ENCODE measurements around the gene ATXN2. TPM values are rescaled to one million over a fixed set of nuclear protein-coding genes. Genes with fewer than 3 reads are reported as not detected.
"Not testable (repeated sequence)": the region's sequence is repeated elsewhere in the genome, so short reads cannot be mapped to it uniquely, and the experiment has no call there.

Gene ATXN2
- total and polyA plus RNA-seq, 7 experiments from 2014 or later = 23.9 to 71.9 (median 44.0) TPM

GRCh38 chr12:111600986-111601385 is 1.9 kb upstream of the ATXN2 start:
- intact Hi-C loops (cut with micrococcal nuclease) = loop anchor here in 1 of 2 donors (1.0 kb wide), 1 partner anchor 195 kb away; no protein-coding TSS in a partner anchor
- Mint-ChIP-seq H3K4me3 (peak overlapping the region in 1 of 10 donors; percentile 12), H3K4me1 (peaks cover 16 to 25% (median 18%) of the 10 kb centered on the region in 7 donors), H3K27ac (peak overlapping the region in 1 of 9 donors; percentile 75), H3K9me3 (peaks cover 0 to 11% (median 0%) of the 10 kb centered on the region in 11 donors)
- CTCF ChIA-PET; H3K27me3 Mint-ChIP-seq; H3K9me3 ChIP-seq (ENCODE audit: control insufficient read depth in 2 of 3, low read length in 3 of 3); H3K27ac ChIP-seq (ENCODE audit: low read depth, low read length); POLR2A ChIA-PET; H3K4me3 ChIP-seq (ENCODE audit: low read length); ATAC-seq; H3K36me3 Mint-ChIP-seq; DNase-seq; H3K4me1 ChIP-seq (ENCODE audit: control insufficient read depth in 2 of 2, insufficient read depth in 2 of 2, low read length in 2 of 2); H3K27me3 ChIP-seq (ENCODE audit: control insufficient read depth in 2 of 2, insufficient read depth in 2 of 2, low read length in 2 of 2): not testable (repeated sequence)
- H3K36me3 ChIP-seq (ENCODE audit: control insufficient read depth in 2 of 3, insufficient read depth in 3 of 3, low read length in 3 of 3) = peaks cover 0 to 15% (median 0%) of the 10 kb centered on the region in 3 experiments

GRCh38 chr12:111600205-111600642 is 1.1 kb upstream of the ATXN2 start:
- peak in 2 of 9 donors; percentile 7 to 17 for DNase-seq
- Histone ChIP-seq H3K27ac (ENCODE audit: low read depth, low read length) (peak overlapping the region; percentile 80), H3K27me3 (ENCODE audit: control insufficient read depth in 2 of 2, insufficient read depth in 2 of 2, low read length in 2 of 2) (no peaks in the 10 kb centered on the region), H3K9me3 (ENCODE audit: control insufficient read depth in 2 of 3, low read length in 3 of 3) (no peaks in the 10 kb centered on the region), H3K4me3 (ENCODE audit: low read length) (peak overlapping the region; percentile 80), H3K36me3 (ENCODE audit: control insufficient read depth in 2 of 3, insufficient read depth in 3 of 3, low read length in 3 of 3) (peaks cover 0 to 15% (median 0%) of the 10 kb centered on the region in 3 experiments), H3K4me1 (ENCODE audit: control insufficient read depth in 2 of 2, insufficient read depth in 2 of 2, low read length in 2 of 2) (peaks cover 3 to 5% of the 10 kb centered on the region in 2 donors)
- peak overlapping the region; percentile 83 to 93 (median 89) for H3K27ac Mint-ChIP-seq
- intact Hi-C loops (cut with micrococcal nuclease) = loop anchor here in 1 of 2 donors (1.0 kb wide), 1 partner anchor 194 kb away; no protein-coding TSS in a partner anchor
- no peaks in the 10 kb centered on the region for H3K27me3 Mint-ChIP-seq
- POLR2A ChIA-PET = no interaction called here
- peaks cover 0 to 11% (median 0%) of the 10 kb centered on the region in 11 donors for H3K9me3 Mint-ChIP-seq
- peaks cover 0 to 4% (median 0%) of the 10 kb centered on the region in 5 donors for H3K36me3 Mint-ChIP-seq
- H3K4me3 Mint-ChIP-seq = peak overlapping the region; percentile 74 to 93 (median 86)
- H3K4me1 Mint-ChIP-seq = peaks cover 17 to 33% (median 21%) of the 10 kb centered on the region in 7 donors
- CTCF ChIA-PET = no interaction called here
- ATAC-seq = no peak

GRCh38 chr12:111599453-111600204 is 514 bp upstream of the ATXN2 start:
- ChIA-PET POLR2A (interaction anchor here (0.6 kb wide), 1 partner anchor 72 kb away, joined by 3 read pairs; no protein-coding TSS in a partner anchor), CTCF (no interaction called here)

GRCh38 chr12:111597831-111598636 is 1.1 kb downstream of the ATXN2 start:
- H3K4me1 ChIP-seq (ENCODE audit: control insufficient read depth in 2 of 2, insufficient read depth in 2 of 2, low read length in 2 of 2) = peaks cover 3 to 5% of the 10 kb centered on the region in 2 donors
- peaks cover 0 to 11% (median 0%) of the 10 kb centered on the region in 11 donors for H3K9me3 Mint-ChIP-seq
- peak overlapping the region; percentile 36 for H3K4me3 ChIP-seq (ENCODE audit: low read length)
- H3K9me3 ChIP-seq (ENCODE audit: control insufficient read depth in 2 of 3, low read length in 3 of 3) = no peaks in the 10 kb centered on the region
- peak; percentile 11 to 58 (median 23) for DNase-seq
- peaks cover 0 to 4% (median 0%) of the 10 kb centered on the region in 5 donors for H3K36me3 Mint-ChIP-seq
- peaks cover 0 to 15% (median 0%) of the 10 kb centered on the region in 3 experiments for H3K36me3 ChIP-seq (ENCODE audit: control insufficient read depth in 2 of 3, insufficient read depth in 3 of 3, low read length in 3 of 3)
- ATAC-seq = no peak
- H3K27me3 Mint-ChIP-seq = no peaks in the 10 kb centered on the region
- peak overlapping the region; percentile 80 for H3K27ac ChIP-seq (ENCODE audit: low read depth, low read length)
- peak overlapping the region; percentile 90 to 97 (median 96) for H3K4me3 Mint-ChIP-seq
- peaks cover 30 to 49% (median 35%) of the 10 kb centered on the region in 7 donors for H3K4me1 Mint-ChIP-seq
- ChIA-PET POLR2A (no interaction called here), CTCF (no interaction called here)
- H3K27me3 ChIP-seq (ENCODE audit: control insufficient read depth in 2 of 2, insufficient read depth in 2 of 2, low read length in 2 of 2) = no peaks in the 10 kb centered on the region
- intact Hi-C loops (cut with micrococcal nuclease) = loop anchor here (2.0 to 10.0 kb wide), 14 partner anchors 41 to 1473 kb away; partner anchors contain the start of genes HECTD4 (in 2 of the 2), NAA25 (in 2 of the 2), PPP1CC (in 2 of the 2) and BRAP (in 1 of the 2)
- H3K27ac Mint-ChIP-seq = peak overlapping the region; percentile 79 to 96 (median 89)

More at GRCh38 chr12:111599453-111600204, 514 bp upstream of the ATXN2 start:
- intact Hi-C loops (cut with micrococcal nuclease) = loop anchor here (1.0 to 10.0 kb wide), 18 partner anchors 42 to 1475 kb away; partner anchors contain the start of genes HECTD4 (in 2 of the 2), NAA25 (in 2 of the 2), PPP1CC (in 2 of the 2) and ACAD10 (in 1 of the 2)
- peaks cover 22 to 39% (median 26%) of the 10 kb centered on the region in 7 donors for H3K4me1 Mint-ChIP-seq
- Histone ChIP-seq H3K36me3 (ENCODE audit: control insufficient read depth in 2 of 3, insufficient read depth in 3 of 3, low read length in 3 of 3) (peaks cover 0 to 15% (median 0%) of the 10 kb centered on the region in 3 experiments), H3K9me3 (ENCODE audit: control insufficient read depth in 2 of 3, low read length in 3 of 3) (no peaks in the 10 kb centered on the region), H3K27me3 (ENCODE audit: control insufficient read depth in 2 of 2, insufficient read depth in 2 of 2, low read length in 2 of 2) (no peaks in the 10 kb centered on the region), H3K4me1 (ENCODE audit: control insufficient read depth in 2 of 2, insufficient read depth in 2 of 2, low read length in 2 of 2) (peaks cover 3 to 5% of the 10 kb centered on the region in 2 donors), H3K4me3 (ENCODE audit: low read length) (peak overlapping the region; percentile 80), H3K27ac (ENCODE audit: low read depth, low read length) (peak overlapping the region; percentile 80)
- DNase-seq (peak; percentile 82 to 94 (median 87)), ATAC-seq (peak; percentile 89)
- peak overlapping the region; percentile 83 to 93 (median 89) for H3K27ac Mint-ChIP-seq
- H3K9me3 Mint-ChIP-seq = peaks cover 0 to 11% (median 0%) of the 10 kb centered on the region in 11 donors
- H3K4me3 Mint-ChIP-seq = peak overlapping the region; percentile 74 to 93 (median 86)
- H3K36me3 Mint-ChIP-seq = peaks cover 0 to 4% (median 0%) of the 10 kb centered on the region in 5 donors
- H3K27me3 Mint-ChIP-seq = no peaks in the 10 kb centered on the region

- ChIA-PET CTCF (no interaction called here), POLR2A (interaction anchor here (0.6 kb wide), 1 partner anchor 13 kb away, joined by 3 read pairs; no protein-coding TSS in a partner anchor)
- intact Hi-C loops (cut with micrococcal nuclease) = loop anchor here (5.0 to 10.0 kb wide), 9 partner anchors 40 to 1472 kb away; partner anchors contain the start of genes HECTD4 (in 2 of the 2), PPP1CC (in 2 of the 2), ERP29 (in 1 of the 2) and IFT81 (in 1 of the 2)
- Mint-ChIP-seq H3K4me3 (peak overlapping the region; percentile 90 to 97 (median 96)), H3K27ac (peak overlapping the region; percentile 79 to 96 (median 89)), H3K4me1 (peaks cover 31 to 52% (median 36%) of the 10 kb centered on the region in 7 donors), H3K9me3 (peaks cover 0 to 11% (median 0%) of the 10 kb centered on the region in 11 donors), H3K36me3 (peaks cover 0 to 4% (median 0%) of the 10 kb centered on the region in 5 donors), H3K27me3 (no peaks in the 10 kb centered on the region)
- H3K27ac ChIP-seq (ENCODE audit: low read depth, low read length) = peak overlapping the region; percentile 80
- H3K9me3 ChIP-seq (ENCODE audit: control insufficient read depth in 2 of 3, low read length in 3 of 3) = no peaks in the 10 kb centered on the region
- no peaks in the 10 kb centered on the region for H3K27me3 ChIP-seq (ENCODE audit: control insufficient read depth in 2 of 2, insufficient read depth in 2 of 2, low read length in 2 of 2)
- peak overlapping the region; percentile 36 for H3K4me3 ChIP-seq (ENCODE audit: low read length)
- peaks cover 3 to 5% of the 10 kb centered on the region in 2 donors for H3K4me1 ChIP-seq (ENCODE audit: control insufficient read depth in 2 of 2, insufficient read depth in 2 of 2, low read length in 2 of 2)
- peaks cover 0 to 15% (median 0%) of the 10 kb centered on the region in 3 experiments for H3K36me3 ChIP-seq (ENCODE audit: control insufficient read depth in 2 of 3, insufficient read depth in 3 of 3, low read length in 3 of 3)
- DNase-seq (peak in 7 of 9 donors; percentile 7 to 34 (median 21)), ATAC-seq (no peak)
These were observed 1.9 kb downstream of the ATXN2 start for GRCh38 chr12:111596985-111597830.
